Activated CD4-positive, alpha-beta memory T cell treated with anti-CD3 and anti-CD28 coated beads for 36 hours (primary cell): Measurements from ENCODE around the gene IRF8. TPM values are rescaled to one million over a fixed set of nuclear protein-coding genes. Genes with fewer than 3 reads are reported as not detected.

Experiments
- CTCF ChIA-PET: fragments of 350-600 bp; sonication (Branson Sonifier 250); formaldehyde crosslinking; loops from one replicate; lab custom pipeline; 2021; ENCODE audit warnings: antibody characterized with exemption, inconsistent platforms; lab: Charles Lee
- POLR2A ChIA-PET: fragments of 350-600 bp; sonication (Branson Sonifier 250); formaldehyde crosslinking; loops from one replicate; lab custom pipeline; 2021; ENCODE audit warnings: antibody characterized with exemption; lab: Charles Lee
- DNase-seq: peaks from one replicate; pipeline ENCODE4 v3.0.0-alpha.2; 2020
- H3K27ac Mint-ChIP-seq: one replicate; pipeline ENCODE4 v1.8.0; 2021; ENCODE audit warnings: mixed read lengths
- H3K27me3 Mint-ChIP-seq: one replicate; pipeline ENCODE4 v1.8.0; 2021; ENCODE audit warnings: mixed read lengths
- H3K36me3 Mint-ChIP-seq: one replicate; pipeline ENCODE4 v1.8.0; 2021; ENCODE audit warnings: mixed read lengths
- H3K4me1 Mint-ChIP-seq: one replicate; pipeline ENCODE4 v1.8.0; 2021; ENCODE audit warnings: low read depth, mixed read lengths
- H3K4me3 Mint-ChIP-seq: one replicate; pipeline ENCODE4 v1.8.0; 2021; ENCODE audit warnings: mild to moderate bottlenecking, mixed read lengths
- H3K9me3 Mint-ChIP-seq: one replicate; pipeline ENCODE4 v1.8.0; 2021; ENCODE audit warnings: mixed read lengths
- intact Hi-C: fragments of 100-400 bp; cut with micrococcal nuclease; formaldehyde crosslinking; loops from one replicate; pipeline ENCODE4 v1.15.1; 2023
- microRNA-seq: library from miRNA; unstranded; fragments of <30 nt; microRNA quantifications from one replicate; pipeline ENCODE4 v1.2.0, GENCODE V29; 2022; ENCODE audit warnings: borderline number of aligned reads, borderline microRNAs expressed, borderline replicate concordance
- total RNA-seq, 2 experiments: library from RNA; stranded (reverse); gene quantifications; one replicate each; pipeline ENCODE4 v1.2.3, GENCODE V29; 2021

Gene IRF8
- total RNA-seq, 2 experiments from 2014 or later = 41.7 to 43.1 TPM

GRCh38 chr16:85970738-85971137 lies 71.8 kb downstream of the IRF8 start:
- Mint-ChIP-seq H3K27ac (no peak overlapping the region), H3K36me3 (no peaks in the 10 kb centered on the region), H3K27me3 (peaks cover 14% of the 10 kb centered on the region), H3K4me3 (no peak overlapping the region), H3K4me1 (peaks cover 12% of the 10 kb centered on the region), H3K9me3 (peaks cover 2% of the 10 kb centered on the region)
- intact Hi-C loops = no loop called here
- no peak for DNase-seq
- CTCF ChIA-PET = no interaction called here
- POLR2A ChIA-PET = no interaction called here

Small RNA genes lying within 50 kb of the gene (microRNA-seq; reads per million reads assigned to microRNA genes)
- gene MIR6774 = not detected

Other genes with a start within 250 kb of the IRF8 start
- 10 to 100 TPM; 66.9 to 67.8 TPM for gene GINS2, start 210.2 kb upstream of the IRF8 start, total RNA-seq
- gene C16orf74, start 148.1 kb upstream of the IRF8 start, total RNA-seq = not detected
- 10 to 100 TPM; 27.5 to 27.9 TPM for gene EMC8, start 99.6 kb upstream of the IRF8 start, total RNA-seq
- gene COX4I1, start 99.5 kb upstream of the IRF8 start, total RNA-seq = 100 to 1,000 TPM; 493 to 511 TPM